A549 (cell line): ENCODE measurements around the gene TSC22D2. TPM values are rescaled to one million over a fixed set of nuclear protein-coding genes. Genes with fewer than 3 reads are reported as not detected.

ENCODE experiments used
- ATAC-seq, 2 experiments: fragments of 200-7000 bp in 1 of 2; fragments of >200 bp in 1 of 2; cut with Nextera tagmentation in 1 of 2; cut with Tn5 transposase in 1 of 2; 3 replicates each; pipeline versions ENCODE4 v1.8.0 to v1.9.1; 2018 to 2020; ENCODE audit warnings: mild to moderate bottlenecking in 1 of 2, moderate library complexity in 1 of 2
- CTCF ChIA-PET: fragments of 300-600 bp; sonication (Branson Sonifier 250); formaldehyde crosslinking; extraction: SDS; loops from one replicate; lab custom pipeline; 2021; ENCODE audit warnings: antibody characterized with exemption, inconsistent platforms; lab: Yijun Ruan, JAX
- POLR2A ChIA-PET: fragments of 350-600 bp; formaldehyde crosslinking; extraction: SDS; loops from one replicate; lab custom pipeline; 2021; ENCODE audit warnings: antibody characterized with exemption, inconsistent platforms; lab: Yijun Ruan, JAX
- DNase-seq, 2 experiments: peaks; one replicate each; pipeline versions ENCODE4 v3.0.0 to v3.0.0-alpha.2; 2011 to 2016; ENCODE audit warnings: low read depth in 1 of 2, low spot score in 1 of 2
- FAIRE-seq: peaks from 2 replicates; lab custom pipeline; 2011; peaks lifted over from hg19 to GRCh38; lab: Jason Lieb, UNC
- H3K27ac ChIP-seq, 2 experiments: fragments of >200 bp; sonication (Bioruptor Twin); formaldehyde crosslinking; 3 replicates each; pipeline ENCODE4 v1.5.1; 2016 to 2017
- H3K4me1 ChIP-seq: fragments of >200 bp; sonication (Bioruptor Twin); formaldehyde crosslinking; 3 replicates; pipeline ENCODE4 v1.6.1; 2016
- H3K4me2 ChIP-seq: fragments of >200 bp; sonication (Bioruptor Twin); formaldehyde crosslinking; 3 replicates; pipeline ENCODE4 v1.6.1; 2016
- H3K4me3 ChIP-seq: fragments of >200 bp; sonication (Bioruptor Twin); formaldehyde crosslinking; 3 replicates; pipeline ENCODE4 v1.5.1; 2016
- H3K9me3 ChIP-seq: fragments of >200 bp; sonication (Bioruptor Twin); formaldehyde crosslinking; 3 replicates; pipeline ENCODE4 v1.6.1; 2016
- CBX2 ChIP-seq: fragments of 200-600 bp; sonication (generic); IDR thresholded peaks from 2 replicates; pipeline ENCODE4 v1.6.1; 2016; ENCODE audit warnings: low read depth, mild to moderate bottlenecking, borderline replicate concordance
- CBX8 ChIP-seq: fragments of 200-600 bp; sonication (generic); IDR thresholded peaks from 2 replicates; pipeline ENCODE4 v1.6.1; 2016
- EHF ChIP-seq: fragments of 250-450 bp; sonication (Bioruptor Pico); IDR thresholded peaks from 2 replicates; pipeline ENCODE4 v1.5.0; 2020; ENCODE audit warnings: mild to moderate bottlenecking
- ESRRA ChIP-seq: fragments of 150-350 bp; IDR thresholded peaks from 2 replicates; pipeline ENCODE4 v1.6.1; 2014; ENCODE audit warnings: mild to moderate bottlenecking, low read length, borderline replicate concordance
- FOSB ChIP-seq: fragments of 250-450 bp; sonication (Bioruptor Pico); IDR thresholded peaks from 2 replicates; pipeline ENCODE4 v1.5.0; 2020; ENCODE audit warnings: mild to moderate bottlenecking, moderate library complexity
- HDAC2 ChIP-seq: fragments of 200-600 bp; sonication (generic); IDR thresholded peaks from 2 replicates; pipeline ENCODE4 v1.6.1; 2016
- HOXA7 ChIP-seq: fragments of 250-450 bp; sonication (Bioruptor Pico); IDR thresholded peaks from 2 replicates; pipeline ENCODE4 v1.5.0; 2020; ENCODE audit warnings: mild to moderate bottlenecking, moderate library complexity
- JUNB ChIP-seq: fragments of >200 bp; sonication (Bioruptor Twin); formaldehyde crosslinking; IDR thresholded peaks from 2 replicates; pipeline ENCODE4 v1.6.1; 2016
- MAFK ChIP-seq: fragments of 450-650 bp; IDR thresholded peaks from 2 replicates; pipeline ENCODE4 v1.6.1; 2014; ENCODE audit not compliant: partially characterized antibody
- NFE2L2 ChIP-seq: fragments of 150-350 bp; conservative IDR thresholded peaks from 2 replicates; pipeline ENCODE4 v1.6.1; 2014; ENCODE audit warnings: low read length
- PHF8 ChIP-seq: fragments of 200-600 bp; sonication (generic); IDR thresholded peaks from 2 replicates; pipeline ENCODE4 v1.6.1; 2016; ENCODE audit warnings: low read depth, mild to moderate bottlenecking, antibody characterized with exemption, moderate library complexity, borderline replicate concordance
- POLR2AphosphoS2 ChIP-seq: conservative IDR thresholded peaks from 2 replicates; pipeline ENCODE4 v1.6.1; 2012; ENCODE audit warnings: low read length, improper control_type of control experiment, inconsistent platforms
- RCOR1 ChIP-seq: fragments of 150-350 bp; IDR thresholded peaks from 2 replicates; pipeline ENCODE4 v1.6.1; 2014; ENCODE audit warnings: antibody characterized with exemption, low read length, low read depth
- RNF2 ChIP-seq: fragments of 200-600 bp; sonication (generic); IDR thresholded peaks from 2 replicates; pipeline ENCODE4 v1.6.1; 2016; ENCODE audit warnings: low read depth, mild to moderate bottlenecking, antibody characterized with exemption, moderate library complexity, borderline replicate concordance
- ZFP36 ChIP-seq: fragments of 450-650 bp; IDR thresholded peaks from 2 replicates; pipeline ENCODE4 v1.6.1; 2014; ENCODE audit warnings: borderline replicate concordance; ENCODE audit not compliant: partially characterized antibody
- WGBS: methylation state at CpG from one replicate; pipeline ENCODE4 v1.1.6; 2017; ENCODE audit errors: missing lambda C conversion rate; 5-methylcytosine and 5-hydroxymethylcytosine counted together
- polyA plus RNA-seq, 4 experiments: library from polyadenylated mRNA; depleted of rRNA in 3 of 4; stranded (reverse); fragments of >200 nt; fragmentation: RNase III in 1 of 4; extraction: RNeasy Plus Mini Kit Qiagen cat#74134 plus additional on column Dnase treatment in 1 of 4; gene quantifications; 2 replicates in 3 of 4; 3 replicates in 1 of 4; pipeline ENCODE4 v1.2.3, GENCODE V29; 2011 to 2017
- TF ChIP-seq, protein P1 (sequence below): fragments of 150-350 bp; IDR thresholded peaks from 2 replicates; pipeline ENCODE4 v1.6.1; 2014; ENCODE audit warnings: low read depth, mild to moderate bottlenecking, low read length
- TF ChIP-seq, protein P2 (sequence below): fragments of 250-450 bp; sonication (Bioruptor Pico); IDR thresholded peaks from 2 replicates; pipeline ENCODE4 v1.5.0; 2020; ENCODE audit warnings: low read depth, mild to moderate bottlenecking, moderate library complexity
- TF ChIP-seq, protein P3 (sequence below): fragments of >200 bp; sonication (Bioruptor Twin); formaldehyde crosslinking; IDR thresholded peaks from 3 replicates; pipeline ENCODE4 v1.6.1; 2016
- TF ChIP-seq, protein P4 (sequence below): fragments of 450-650 bp; IDR thresholded peaks from 2 replicates; pipeline ENCODE4 v1.6.1; 2014; ENCODE audit warnings: antibody characterized with exemption

TSC22D2 gene
- polyA plus RNA-seq, 2 of the 4 experiments (the other 2 are of a cell fraction), result 8.8 to 13.9 TPM

DNA sequence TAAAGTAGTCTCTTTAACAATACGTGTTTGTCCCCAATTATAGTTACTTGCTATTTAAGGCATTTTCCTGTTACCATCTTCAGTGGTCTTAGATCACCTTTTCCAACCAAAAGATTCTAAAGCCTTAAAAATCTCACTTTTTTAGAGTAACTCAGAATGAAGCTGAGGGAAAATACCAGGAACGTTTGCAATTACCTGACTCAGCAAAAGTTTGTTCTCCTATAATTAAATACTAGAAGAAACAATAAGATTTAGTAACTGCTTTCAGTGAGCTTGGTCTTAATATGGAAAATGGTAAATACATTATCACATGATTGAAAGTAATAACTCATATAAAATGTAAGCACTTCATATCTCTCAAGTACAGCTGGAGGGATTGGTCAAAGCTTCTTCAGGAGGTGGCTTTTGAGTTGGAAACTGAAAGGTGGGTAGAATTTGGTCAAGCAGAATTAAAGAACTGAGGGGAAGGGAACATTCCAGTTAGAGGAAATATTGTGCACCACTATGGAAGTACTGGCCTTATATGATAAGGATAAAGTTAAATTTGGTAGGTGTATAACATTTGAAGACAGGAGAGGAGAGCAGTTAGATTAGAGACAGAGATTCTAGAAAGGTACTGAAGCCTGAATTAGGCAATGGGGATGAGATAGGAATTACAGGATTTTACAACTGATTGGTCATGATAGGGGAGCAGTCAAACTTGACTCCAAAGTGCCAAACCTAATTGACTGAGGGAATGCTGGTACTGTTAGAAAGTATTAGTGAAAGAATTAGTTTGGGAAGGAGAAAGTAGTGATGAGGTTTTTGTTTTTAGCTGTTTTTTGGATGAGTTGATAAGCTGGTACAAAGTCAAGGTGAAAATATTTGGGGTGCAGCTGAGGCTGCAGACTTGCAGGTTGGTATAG, 21.9 kb downstream of the TSC22D2 start:
- FAIRE-seq, result peak; percentile 36
- ChIA-PET CTCF (interaction anchor here (1.0 to 3.1 kb wide), 3 partner anchors 25 to 81 kb away, joined by 3 to 9 read pairs (median 3); no protein-coding TSS in a partner anchor), POLR2A (no interaction called here)
- Histone ChIP-seq H3K4me3 (no peak overlapping the region), H3K27ac (no peak overlapping the region), H3K9me3 (no peaks in the 10 kb centered on the region), H3K4me1 (peaks cover 8% of the 10 kb centered on the region; the same call in 1 of the 3 replicates), H3K4me2 (no peak overlapping the region)
- DNase-seq, result no peak
- 74% methylated on average over 2 of the region's 2 CpGs for WGBS
- TF ChIP-seq RCOR1 (no peak), MAFK (peak; percentile 96)
- ATAC-seq, result peak in 1 of 2 experiments; percentile 18; a peak in 1 of 6 replicates

DNA sequence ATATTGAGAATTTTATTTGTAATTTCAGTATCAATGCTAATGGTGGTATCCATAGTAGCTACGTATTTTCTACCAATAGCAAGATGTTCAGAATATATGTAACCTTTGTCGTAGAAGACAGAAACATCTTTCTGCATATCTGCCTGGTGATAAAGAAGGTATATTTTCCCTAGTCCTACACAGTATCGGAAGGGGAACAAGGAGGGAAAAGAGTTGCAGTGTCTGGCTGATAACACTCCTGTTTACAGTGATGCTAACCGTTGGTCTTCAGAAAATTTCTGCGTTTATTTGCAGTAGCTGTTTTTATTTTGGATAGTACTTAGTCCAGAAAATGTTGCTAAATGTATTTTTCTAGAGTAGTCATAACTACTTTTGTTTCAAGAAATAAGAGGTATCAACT, 25.2 kb downstream of the TSC22D2 start:
- H3K9me3 ChIP-seq, result no peaks in the 10 kb centered on the region
- TF ChIP-seq POLR2AphosphoS2, result no peak
- no peak for TF ChIP-seq RNF2
- no peak for TF ChIP-seq FOSB (CRISPR knock-in tag)
- TF ChIP-seq CBX8, result no peak
- no peak for TF ChIP-seq HDAC2
- TF ChIP-seq, protein P1, sequence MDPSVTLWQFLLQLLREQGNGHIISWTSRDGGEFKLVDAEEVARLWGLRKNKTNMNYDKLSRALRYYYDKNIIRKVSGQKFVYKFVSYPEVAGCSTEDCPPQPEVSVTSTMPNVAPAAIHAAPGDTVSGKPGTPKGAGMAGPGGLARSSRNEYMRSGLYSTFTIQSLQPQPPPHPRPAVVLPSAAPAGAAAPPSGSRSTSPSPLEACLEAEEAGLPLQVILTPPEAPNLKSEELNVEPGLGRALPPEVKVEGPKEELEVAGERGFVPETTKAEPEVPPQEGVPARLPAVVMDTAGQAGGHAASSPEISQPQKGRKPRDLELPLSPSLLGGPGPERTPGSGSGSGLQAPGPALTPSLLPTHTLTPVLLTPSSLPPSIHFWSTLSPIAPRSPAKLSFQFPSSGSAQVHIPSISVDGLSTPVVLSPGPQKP, result no peak
- no peak for TF ChIP-seq MAFK
- TF ChIP-seq PHF8, result no peak
- no peak for TF ChIP-seq HOXA7
- TF ChIP-seq, protein P2, sequence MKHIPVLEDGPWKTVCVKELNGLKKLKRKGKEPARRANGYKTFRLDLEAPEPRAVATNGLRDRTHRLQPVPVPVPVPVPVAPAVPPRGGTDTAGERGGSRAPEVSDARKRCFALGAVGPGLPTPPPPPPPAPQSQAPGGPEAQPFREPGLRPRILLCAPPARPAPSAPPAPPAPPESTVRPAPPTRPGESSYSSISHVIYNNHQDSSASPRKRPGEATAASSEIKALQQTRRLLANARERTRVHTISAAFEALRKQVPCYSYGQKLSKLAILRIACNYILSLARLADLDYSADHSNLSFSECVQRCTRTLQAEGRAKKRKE (CRISPR knock-in tag), result no peak
- TF ChIP-seq ESRRA, result no peak
- TF ChIP-seq, protein P3, sequence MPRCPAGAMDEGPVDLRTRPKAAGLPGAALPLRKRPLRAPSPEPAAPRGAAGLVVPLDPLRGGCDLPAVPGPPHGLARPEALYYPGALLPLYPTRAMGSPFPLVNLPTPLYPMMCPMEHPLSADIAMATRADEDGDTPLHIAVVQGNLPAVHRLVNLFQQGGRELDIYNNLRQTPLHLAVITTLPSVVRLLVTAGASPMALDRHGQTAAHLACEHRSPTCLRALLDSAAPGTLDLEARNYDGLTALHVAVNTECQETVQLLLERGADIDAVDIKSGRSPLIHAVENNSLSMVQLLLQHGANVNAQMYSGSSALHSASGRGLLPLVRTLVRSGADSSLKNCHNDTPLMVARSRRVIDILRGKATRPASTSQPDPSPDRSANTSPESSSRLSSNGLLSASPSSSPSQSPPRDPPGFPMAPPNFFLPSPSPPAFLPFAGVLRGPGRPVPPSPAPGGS, result no peak
- TF ChIP-seq EHF (CRISPR knock-in tag), result no peak
- TF ChIP-seq JUNB, result no peak
- no peak for TF ChIP-seq ZFP36
- TF ChIP-seq, protein P4, sequence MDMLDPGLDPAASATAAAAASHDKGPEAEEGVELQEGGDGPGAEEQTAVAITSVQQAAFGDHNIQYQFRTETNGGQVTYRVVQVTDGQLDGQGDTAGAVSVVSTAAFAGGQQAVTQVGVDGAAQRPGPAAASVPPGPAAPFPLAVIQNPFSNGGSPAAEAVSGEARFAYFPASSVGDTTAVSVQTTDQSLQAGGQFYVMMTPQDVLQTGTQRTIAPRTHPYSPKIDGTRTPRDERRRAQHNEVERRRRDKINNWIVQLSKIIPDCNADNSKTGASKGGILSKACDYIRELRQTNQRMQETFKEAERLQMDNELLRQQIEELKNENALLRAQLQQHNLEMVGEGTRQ, result no peak
- TF ChIP-seq, all 56 proteins: peak for 0
- Histone ChIP-seq H3K4me2 (no peak overlapping the region), H3K4me1 (peaks cover 8% of the 10 kb centered on the region; the same call in 1 of the 3 replicates), H3K4me3 (no peak overlapping the region), H3K27ac (no peak overlapping the region)
- DNase-seq (no peak), FAIRE-seq (no peak), ATAC-seq (peak in 1 of 2 experiments; percentile 28; a peak in 1 of 6 replicates)
- POLR2A ChIA-PET, result no interaction called here
- 91% methylated on average over 5 of the region's 5 CpGs for WGBS
- CTCF ChIA-PET, result interaction anchor here (0.6 to 1.3 kb wide), 4 partner anchors 14 to 353 kb away, joined by 3 to 6 read pairs (median 3); no protein-coding TSS in a partner anchor

DNA sequence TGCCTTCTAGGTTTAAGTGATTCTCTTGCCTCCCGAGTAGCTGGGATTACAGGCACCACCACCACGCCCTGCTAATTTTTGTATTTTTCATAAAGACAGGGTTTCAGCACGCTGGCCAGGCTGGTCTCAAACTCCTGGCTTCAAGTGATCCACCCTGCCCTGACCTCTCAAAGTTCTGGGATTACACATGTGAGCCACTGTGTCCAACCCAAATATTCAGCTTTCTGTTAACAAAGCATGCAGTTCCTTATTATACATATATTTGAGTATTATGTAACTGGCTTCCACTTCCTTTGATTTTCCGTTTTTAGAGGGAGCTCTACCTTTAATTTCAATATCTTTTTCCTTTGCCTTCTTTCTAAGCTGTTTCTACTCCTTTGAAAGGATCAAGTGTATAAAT, 26.1 kb downstream of the TSC22D2 start:
- peak in 1 of 2 experiments; percentile 49; a peak in 3 of 6 replicates for ATAC-seq
- TF ChIP-seq CBX2 (no peak), NFE2L2 (no peak)
- TF ChIP-seq, protein P4, result no peak
- no peaks in the 10 kb centered on the region for H3K9me3 ChIP-seq
- H3K4me1 ChIP-seq, result peaks cover 9% of the 10 kb centered on the region; the same call in 2 of the 3 replicates
- DNase-seq, result no peak
- no peak overlapping the region for H3K4me2 ChIP-seq
- FAIRE-seq, result no peak
- CTCF ChIA-PET, result interaction anchor here (0.6 to 1.3 kb wide), 7 partner anchors 15 to 354 kb away, joined by 3 to 6 read pairs (median 3); no protein-coding TSS in a partner anchor
- WGBS, result 80% methylated on average over 4 of the region's 4 CpGs
- POLR2A ChIA-PET, result no interaction called here
- H3K4me3 ChIP-seq, result no peak overlapping the region
- no peak overlapping the region for H3K27ac ChIP-seq
